Nephron (organoid): ENCODE measurements around the gene OR6K2.

ENCODE experiments used
- H3K27ac Mint-ChIP-seq, 3 experiments: 2 replicates each; pipeline ENCODE4 v1.8.0; 2020; ENCODE audit warnings: mixed read lengths in 3 of 3, mild to moderate bottlenecking in 2 of 3, moderate library complexity in 1 of 3
- H3K27me3 Mint-ChIP-seq: 2 replicates; pipeline ENCODE4 v1.8.0; 2021; ENCODE audit warnings: low read depth, mild to moderate bottlenecking, moderate library complexity, mixed read lengths
- H3K36me3 Mint-ChIP-seq: 2 replicates; pipeline ENCODE4 v1.8.0; 2020; ENCODE audit warnings: low read depth, mixed read lengths
- H3K4me1 Mint-ChIP-seq: 2 replicates; pipeline ENCODE4 v1.8.0; 2020; ENCODE audit warnings: mixed read lengths
- H3K4me3 Mint-ChIP-seq, 3 experiments: 2 replicates each; pipeline ENCODE4 v1.8.0; 2020; ENCODE audit warnings: mild to moderate bottlenecking in 3 of 3, mixed read lengths in 3 of 3, moderate library complexity in 2 of 3
- H3K9me3 Mint-ChIP-seq: 2 replicates; pipeline ENCODE4 v1.8.0; 2020; ENCODE audit warnings: mixed read lengths
- CTCF ChIP-seq, 3 experiments: fragments of 200-600 bp; sonication (generic); IDR thresholded peaks; one replicate each; pipeline ENCODE4 v1.5.0; 2021; ENCODE audit warnings: antibody characterized with exemption in 3 of 3; ENCODE audit not compliant: unreplicated experiment in 3 of 3

OR6K2 gene

GRCh38 chr1:158728510-158729225 lies 28.2 kb upstream of the OR6K2 start:
- Mint-ChIP-seq H3K27me3 (peaks cover 5% of the 10 kb centered on the region), H3K9me3 (no peaks in the 10 kb centered on the region), H3K36me3 (no peaks in the 10 kb centered on the region), H3K27ac (no peak overlapping the region), H3K4me1 (no peaks in the 10 kb centered on the region), H3K4me3 (no peak overlapping the region)
- TF ChIP-seq CTCF (IDR thresholded peaks at IDR 0.05; ENCODE audit: unreplicated experiment in 3 of 3), result no peak

- Mint-ChIP-seq H3K36me3 (no peaks in the 10 kb centered on the region), H3K9me3 (no peaks in the 10 kb centered on the region), H3K4me3 (no peak overlapping the region), H3K27me3 (peaks cover 5% of the 10 kb centered on the region), H3K27ac (no peak overlapping the region), H3K4me1 (no peaks in the 10 kb centered on the region)
- no peak for TF ChIP-seq CTCF (IDR thresholded peaks at IDR 0.05; ENCODE audit: unreplicated experiment in 3 of 3)
Observed at GRCh38 chr1:158724442-158724841, 24.0 kb upstream of the OR6K2 start.

- no peaks in the 10 kb centered on the region for H3K4me1 Mint-ChIP-seq
- H3K9me3 Mint-ChIP-seq, result no peaks in the 10 kb centered on the region
- peaks cover 9% of the 10 kb centered on the region for H3K27me3 Mint-ChIP-seq
- no peak within 1 kb of the TSS for H3K4me3 Mint-ChIP-seq
- H3K36me3 Mint-ChIP-seq, result no peaks in the 10 kb centered on the region
- no peak within 1 kb of the TSS for H3K27ac Mint-ChIP-seq
- no peak for TF ChIP-seq CTCF (IDR thresholded peaks at IDR 0.05; ENCODE audit: unreplicated experiment in 3 of 3)
Observed at GRCh38 chr1:158720620-158721019, 20.2 kb upstream of the OR6K2 start, which contains the start of gene OR6K3. OR6K3 (minus strand) TSS chr1:158720720; CDS start chr1:158718115, 2,605 bp downstream.

GRCh38 chr1:158719664-158720063 lies 19.2 kb upstream of the OR6K2 start:
- Mint-ChIP-seq H3K4me3 (no peak overlapping the region), H3K9me3 (no peaks in the 10 kb centered on the region), H3K4me1 (no peaks in the 10 kb centered on the region), H3K27ac (no peak overlapping the region), H3K27me3 (peaks cover 6% of the 10 kb centered on the region), H3K36me3 (no peaks in the 10 kb centered on the region)
- TF ChIP-seq CTCF (IDR thresholded peaks at IDR 0.05; ENCODE audit: unreplicated experiment in 3 of 3), result no peak

- H3K4me1 Mint-ChIP-seq, result no peaks in the 10 kb centered on the region
- H3K36me3 Mint-ChIP-seq, result no peaks in the 10 kb centered on the region
- TF ChIP-seq CTCF (IDR thresholded peaks at IDR 0.05; ENCODE audit: unreplicated experiment in 3 of 3), result no peak
- no peaks in the 10 kb centered on the region for H3K9me3 Mint-ChIP-seq
- H3K4me3 Mint-ChIP-seq, result no peak overlapping the region
- H3K27ac Mint-ChIP-seq, result no peak overlapping the region
- peaks cover 4% of the 10 kb centered on the region for H3K27me3 Mint-ChIP-seq
Observed at GRCh38 chr1:158717344-158717743, 16.9 kb upstream of the OR6K2 start.

GRCh38 chr1:158716335-158716734 lies 15.9 kb upstream of the OR6K2 start:
- Mint-ChIP-seq H3K36me3 (no peaks in the 10 kb centered on the region), H3K27ac (no peak overlapping the region), H3K27me3 (peaks cover 4% of the 10 kb centered on the region), H3K9me3 (no peaks in the 10 kb centered on the region), H3K4me3 (no peak overlapping the region), H3K4me1 (no peaks in the 10 kb centered on the region)
- TF ChIP-seq CTCF (IDR thresholded peaks at IDR 0.05; ENCODE audit: unreplicated experiment in 3 of 3), result no peak
